Psoas muscle (tissue), 8 donors: ENCODE results near the gene SSNA1. TPM values are rescaled to one million over a fixed set of nuclear protein-coding genes. Genes with fewer than 3 reads are reported as not detected.

Experiments used
- ATAC-seq, 4 donors: fragments of 200-7000 bp; cut with Tn5 transposase; one replicate each; pipeline ENCODE4 v1.9.1; 2020; ENCODE audit warnings: moderate library complexity in 3 of 4, mild to moderate bottlenecking in 2 of 4
- DNase-seq, 2 donors: peaks; one replicate each; pipeline ENCODE4 v3.0.0-alpha.2; 2020
- H3K27ac ChIP-seq: fragments of 200-600 bp; one replicate; pipeline ENCODE4 v1.8.0; 2022
- H3K27me3 ChIP-seq, 3 donors: fragments of 200-600 bp in 1 of 3; one replicate each; pipeline versions ENCODE4 v1.6.1 to v1.8.0; 2013 to 2022; ENCODE audit warnings: low read length in 2 of 3, mild to moderate bottlenecking in 2 of 3, moderate library complexity in 1 of 3; ENCODE audit not compliant: insufficient read depth in 3 of 3
- H3K36me3 ChIP-seq, 2 donors: fragments of 200-600 bp in 1 of 2; one replicate each; pipeline versions ENCODE4 v1.6.1 to v1.8.0; 2013 to 2022; ENCODE audit warnings: low read depth in 1 of 2, mild to moderate bottlenecking in 1 of 2, moderate library complexity in 1 of 2; ENCODE audit not compliant: insufficient read depth in 1 of 2
- H3K4me1 ChIP-seq: fragments of 200-600 bp; one replicate; pipeline ENCODE4 v1.8.0; 2022
- H3K4me3 ChIP-seq: fragments of 200-600 bp; one replicate; pipeline ENCODE4 v1.8.0; 2022; ENCODE audit warnings: mild to moderate bottlenecking
- H3K9me3 ChIP-seq: fragments of 200-600 bp; one replicate; pipeline ENCODE4 v1.8.0; 2022
- CTCF ChIP-seq: fragments of 200-600 bp; IDR thresholded peaks from one replicate; pipeline ENCODE4 v1.8.0; 2022; ENCODE audit warnings: antibody characterized with exemption
- WGBS, 3 donors: extraction: QIAGEN DNeasy Blood & Tissue Kit; methylation state at CpG; one replicate each; pipeline versions ENCODE4 v1.1.6 to v1.1.7; 2013; 5-methylcytosine and 5-hydroxymethylcytosine counted together
- intact Hi-C, 2 donors: fragments of 100-400 bp; cut with DNase I; formaldehyde crosslinking; loops; one replicate each; pipeline versions ENCODE4 v1.11.0 to v1.14.2; 2022
- polyA plus RNA-seq, 3 donors: library from polyadenylated mRNA; stranded (reverse); fragments of 200-250 nt; gene quantifications; one replicate each; pipeline ENCODE4 v1.2.3, GENCODE V29; 2013
- total RNA-seq, 4 donors: library from RNA; stranded (reverse); fragmentation: NEBNext Ultra II Directional in 2 of 4; extraction: Animal tissue kit (Norgen Biotek cat#: 25700) in 2 of 4; gene quantifications; one replicate each; pipeline versions ENCODE4 v1.2.1 to v1.2.4, GENCODE V29; 2021 to 2023
- donor health status: healthy with polysubstance abuse.
- donor health status: DM: no; HTN: no; CAD: no; lungs with moderate emphysema.
- donor health status: Bipolar disorder and iron deficiency.
- donor health status: healthy.
- donor health status: DM: yes; HTN: yes; CAD: no.
- donor health status: DM: no; HTN: no; CAD: no.
- donor health status: DM: no; HTN: no; CAD: no.
- donor health status: DM: yes; HTN: yes; CAD: no.

SSNA1 gene
- total and polyA plus RNA-seq, 7 donors = 51.5 to 176 (median 65.4) TPM

- no peak for ATAC-seq
- intact Hi-C loops = loop anchor here in 1 of 2 donors (5.0 kb wide), 1 partner anchor 40 kb away; the partner anchor contains the start of genes CYSRT1 and RNF224
- Histone ChIP-seq H3K9me3 (no peaks in the 10 kb centered on the region), H3K4me1 (peaks cover 43% of the 10 kb centered on the region), H3K27ac (no peak overlapping the region), H3K27me3 (no peaks in the 10 kb centered on the region), H3K36me3 (peaks cover 3 to 67% of the 10 kb centered on the region in 2 donors), H3K4me3 (peak overlapping the region; percentile 93)
- TF ChIP-seq CTCF = no peak
- DNase-seq = no peak
- 76 to 85% (median 80%) methylated on average over 15 of the region's 15 CpGs for WGBS, 3 donors
These were observed 1.1 kb upstream of the SSNA1 start for GRCh38 chr9:137187386-137187785.

GRCh38 chr9:137188086-137188489 is 388 bp upstream of the SSNA1 start:
- Histone ChIP-seq H3K4me3 (peak overlapping the region; percentile 93), H3K36me3 (peaks cover 3 to 59% of the 10 kb centered on the region in 2 donors), H3K27me3 (no peaks in the 10 kb centered on the region), H3K4me1 (peaks cover 43% of the 10 kb centered on the region), H3K9me3 (no peaks in the 10 kb centered on the region), H3K27ac (peak overlapping the region; percentile 97)
- WGBS, 3 donors = 0 to 1% (median 0%) methylated on average over 27 to 31 of the region's 31 CpGs
- intact Hi-C loops = loop anchor here (1.0 to 5.0 kb wide), 3 partner anchors 17 to 39 kb away; partner anchors contain the start of genes CYSRT1 (in 1 of the 2), NDOR1 (in 1 of the 2), RNF208 (in 1 of the 2) and RNF224 (in 1 of the 2)
- no peak for TF ChIP-seq CTCF
- DNase-seq (no peak), ATAC-seq (peak in 1 of 4 donors; percentile 32)

- no peak for TF ChIP-seq CTCF
- H3K36me3 ChIP-seq = peaks cover 3 to 51% of the 10 kb centered on the region in 2 donors
- WGBS, 3 donors = 27 to 31% (median 31%) methylated on average over 23 of the region's 23 CpGs
- H3K27me3 ChIP-seq = no peaks in the 10 kb centered on the region
- intact Hi-C loops = loop anchor here (2.0 to 5.0 kb wide), 2 partner anchors 33 to 38 kb away; partner anchors contain the start of genes CYSRT1 (in 1 of the 2), RNF208 (in 1 of the 2) and RNF224 (in 1 of the 2)
- no peak for ATAC-seq
- peak overlapping the region; percentile 97 for H3K27ac ChIP-seq
- H3K4me1 ChIP-seq = peaks cover 51% of the 10 kb centered on the region
- H3K4me3 ChIP-seq = peak overlapping the region; percentile 93
- H3K9me3 ChIP-seq = no peaks in the 10 kb centered on the region
- DNase-seq = no peak
These were observed 1.1 kb downstream of the SSNA1 start for GRCh38 chr9:137189297-137190295.

- Histone ChIP-seq H3K27me3 (no peaks in the 10 kb centered on the region), H3K36me3 (peaks cover 3 to 43% of the 10 kb centered on the region in 2 donors), H3K4me3 (peak overlapping the region; percentile 93), H3K27ac (no peak overlapping the region), H3K4me1 (peaks cover 53% of the 10 kb centered on the region), H3K9me3 (no peaks in the 10 kb centered on the region)
- no peak for TF ChIP-seq CTCF
- ATAC-seq (no peak), DNase-seq (no peak)
- intact Hi-C loops = no loop called here
- WGBS, 3 donors = 55 to 67% (median 66%) methylated on average over 9 of the region's 9 CpGs
These were observed 1.9 kb downstream of the SSNA1 start for GRCh38 chr9:137190315-137190856.
